Endodermal cell (in vitro differentiated cells): Measurements from ENCODE around the gene LIN28A. TPM values are rescaled to one million over a fixed set of nuclear protein-coding genes. Genes with fewer than 3 reads are reported as not detected.

Experiments
- DNase-seq: peaks from one replicate; pipeline ENCODE4 v3.0.0-alpha.2; 2017
- H3K27ac ChIP-seq: 2 replicates; pipeline ENCODE4 v1.5.1; 2013; ENCODE audit warnings: mild to moderate bottlenecking, low read depth, low read length, moderate library complexity
- H3K27me3 ChIP-seq: 2 replicates; pipeline ENCODE4 v1.6.1; 2013; ENCODE audit warnings: mild to moderate bottlenecking, low read length, moderate library complexity; ENCODE audit not compliant: insufficient read depth, control insufficient read depth, poor library complexity, severe bottlenecking
- H3K36me3 ChIP-seq: 2 replicates; pipeline ENCODE4 v1.7.0; 2013; ENCODE audit warnings: mild to moderate bottlenecking, low read length, moderate library complexity; ENCODE audit not compliant: control insufficient read depth, insufficient read depth
- H3K4me1 ChIP-seq: one replicate; pipeline ENCODE4 v1.7.0; 2013; ENCODE audit warnings: low read length; ENCODE audit not compliant: control insufficient read depth, insufficient read depth
- H3K4me3 ChIP-seq: 2 replicates; pipeline ENCODE4 v1.5.1; 2013; ENCODE audit warnings: mild to moderate bottlenecking, low read length, moderate library complexity
- H3K9ac ChIP-seq: 2 replicates; pipeline ENCODE4 v1.6.1; 2013; ENCODE audit warnings: mild to moderate bottlenecking, low read length, moderate library complexity; ENCODE audit not compliant: poor library complexity, severe bottlenecking; ENCODE audit errors: extremely low read depth
- H3K9me3 ChIP-seq: 2 replicates; pipeline ENCODE4 v1.6.1; 2013; ENCODE audit warnings: mild to moderate bottlenecking, low read length, moderate library complexity; ENCODE audit not compliant: control insufficient read depth
- H3K27ac Mint-ChIP-seq: 2 replicates; pipeline ENCODE4 v1.8.0; 2020; ENCODE audit warnings: mixed read lengths
- H3K27me3 Mint-ChIP-seq: 2 replicates; pipeline ENCODE4 v1.8.0; 2021; ENCODE audit warnings: mild to moderate bottlenecking, mixed read lengths; ENCODE audit not compliant: insufficient read depth
- H3K36me3 Mint-ChIP-seq: 2 replicates; pipeline ENCODE4 v1.8.0; 2020; ENCODE audit warnings: low read depth, mixed read lengths
- H3K4me1 Mint-ChIP-seq: 2 replicates; pipeline ENCODE4 v1.8.0; 2020; ENCODE audit warnings: mixed read lengths
- H3K4me3 Mint-ChIP-seq: 2 replicates; pipeline ENCODE4 v1.8.0; 2020; ENCODE audit warnings: mild to moderate bottlenecking, moderate library complexity, mixed read lengths
- H3K9me3 Mint-ChIP-seq: 2 replicates; pipeline ENCODE4 v1.8.0; 2020; ENCODE audit warnings: mild to moderate bottlenecking, mixed read lengths
- CTCF ChIP-seq: fragments of 200-600 bp; sonication (generic); conservative IDR thresholded peaks from 2 replicates; pipeline ENCODE4 v1.5.0; 2021; ENCODE audit warnings: antibody characterized with exemption, mild to moderate bottlenecking
- WGBS, 2 experiments: methylation state at CpG; one replicate each; pipeline versions ENCODE4 v1.1.5 to v1.1.7; 2013; ENCODE audit warnings: missing lambda C conversion rate in 2 of 2, mixed read lengths in 1 of 2; ENCODE audit not compliant: insufficient coverage in 1 of 2, insufficient read length in 1 of 2; 5-methylcytosine and 5-hydroxymethylcytosine counted together
- total RNA-seq, 2 donors: library from RNA; stranded (reverse); fragmentation: NEBNext Ultra II Directional in 1 of 2; extraction: Animal tissue kit (Norgen Biotek cat#: 25700) in 1 of 2; gene quantifications; 2 replicates in 1 of 2; 3 replicates in 1 of 2; pipeline ENCODE4 v1.2.1, GENCODE V29; 2021

The LIN28A gene
- total RNA-seq, 2 donors from 2014 or later: 867 to 1,041 TPM

GRCh38 chr1:26399034-26399433 is 11.6 kb upstream of the LIN28A start:
- WGBS, 2 experiments: 83 to 92% methylated on average over 1 to 3 of the region's 3 CpGs
- no peaks in the 10 kb centered on the region for H3K27me3 ChIP-seq
- Mint-ChIP-seq H3K27ac (no peak overlapping the region), H3K9me3 (no peaks in the 10 kb centered on the region), H3K4me3 (no peak overlapping the region), H3K36me3 (no peaks in the 10 kb centered on the region), H3K4me1 (no peaks in the 10 kb centered on the region), H3K27me3 (peaks cover 2% of the 10 kb centered on the region)
- no peaks in the 10 kb centered on the region for H3K4me1 ChIP-seq
- DNase-seq: no peak
- no peak for TF ChIP-seq CTCF
- no peak overlapping the region for H3K9ac ChIP-seq
- H3K9me3 ChIP-seq: no peaks in the 10 kb centered on the region
- no peak overlapping the region for H3K4me3 ChIP-seq
- no peaks in the 10 kb centered on the region for H3K36me3 ChIP-seq
- H3K27ac ChIP-seq: no peak overlapping the region

- no peaks in the 10 kb centered on the region for H3K4me1 Mint-ChIP-seq
- H3K27ac Mint-ChIP-seq: no peak overlapping the region
- Histone ChIP-seq H3K36me3 (no peaks in the 10 kb centered on the region), H3K9me3 (no peaks in the 10 kb centered on the region), H3K4me1 (no peaks in the 10 kb centered on the region), H3K4me3 (no peak overlapping the region), H3K9ac (no peak overlapping the region), H3K27me3 (no peaks in the 10 kb centered on the region), H3K27ac (no peak overlapping the region)
- H3K4me3 Mint-ChIP-seq: no peak overlapping the region
- peaks cover 2% of the 10 kb centered on the region for H3K27me3 Mint-ChIP-seq
- H3K36me3 Mint-ChIP-seq: no peaks in the 10 kb centered on the region
- TF ChIP-seq CTCF: no peak
- WGBS, 2 experiments: 91 to 100% methylated on average over 3 of the region's 3 CpGs
- DNase-seq: no peak
- H3K9me3 Mint-ChIP-seq: no peaks in the 10 kb centered on the region
These were observed 8.7 kb upstream of the LIN28A start for GRCh38 chr1:26401891-26402290.

- 53 to 79% methylated on average over 4 of the region's 4 CpGs for WGBS, 2 experiments
- no peak overlapping the region for H3K4me3 Mint-ChIP-seq
- Histone ChIP-seq H3K27me3 (no peaks in the 10 kb centered on the region), H3K9me3 (no peaks in the 10 kb centered on the region), H3K36me3 (no peaks in the 10 kb centered on the region), H3K4me1 (no peaks in the 10 kb centered on the region), H3K9ac (no peak overlapping the region), H3K27ac (no peak overlapping the region), H3K4me3 (no peak overlapping the region)
- H3K27ac Mint-ChIP-seq: no peak overlapping the region
- H3K27me3 Mint-ChIP-seq: peaks cover 2% of the 10 kb centered on the region
- no peaks in the 10 kb centered on the region for H3K9me3 Mint-ChIP-seq
- H3K4me1 Mint-ChIP-seq: peaks cover 1% of the 10 kb centered on the region
- H3K36me3 Mint-ChIP-seq: no peaks in the 10 kb centered on the region
- no peak for DNase-seq
- no peak for TF ChIP-seq CTCF
These were observed 7.0 kb upstream of the LIN28A start for GRCh38 chr1:26403656-26404055.
